CD14-positive monocyte (primary cell): Measurements from ENCODE around the gene CCDC93. TPM values are rescaled to one million over a fixed set of nuclear protein-coding genes. Genes with fewer than 3 reads are reported as not detected.

Experiments used
- DNase-seq, 3 donors: peaks; one replicate each; pipeline ENCODE4 v3.0.0-alpha.2; 2011 to 2022
- H2AFZ ChIP-seq: 2 replicates; pipeline ENCODE4 v1.6.0; 2012; ENCODE audit warnings: mild to moderate bottlenecking, low read depth, low read length, inconsistent platforms; ENCODE audit not compliant: insufficient read depth, poor library complexity, severe bottlenecking
- H3K27ac ChIP-seq, 2 donors: 1 replicate in 1 of 2; 2 replicates in 1 of 2; pipeline ENCODE4 v1.5.1; 2012 to 2013; ENCODE audit warnings: low read length in 2 of 2, control low read depth in 1 of 2, inconsistent platforms in 1 of 2, low read depth in 1 of 2, mild to moderate bottlenecking in 1 of 2
- H3K27me3 ChIP-seq, 2 donors: one replicate each; pipeline versions ENCODE4 v1.6.0 to v1.6.1; 2011 to 2013; ENCODE audit warnings: low read length in 2 of 2; ENCODE audit not compliant: control insufficient read depth in 2 of 2, insufficient read depth in 2 of 2
- H3K36me3 ChIP-seq, 2 donors: replicated peaks in 1 of 2; 1 replicate in 1 of 2; 2 replicates in 1 of 2; pipeline versions ENCODE4 v1.5.1 to v1.6.1; 2012 to 2013; ENCODE audit warnings: low read length in 2 of 2, control low read depth in 1 of 2, inconsistent platforms in 1 of 2, mild to moderate bottlenecking in 1 of 2; ENCODE audit not compliant: insufficient read depth in 2 of 2, control insufficient read depth in 1 of 2
- H3K4me1 ChIP-seq, 2 donors: 1 replicate in 1 of 2; 2 replicates in 1 of 2; pipeline versions ENCODE4 v1.5.1 to v1.6.1; 2012 to 2013; ENCODE audit warnings: low read length in 2 of 2, control low read depth in 1 of 2, inconsistent platforms in 1 of 2, mild to moderate bottlenecking in 1 of 2, moderate library complexity in 1 of 2; ENCODE audit not compliant: insufficient read depth in 2 of 2, control insufficient read depth in 1 of 2
- H3K4me2 ChIP-seq: replicated peaks from 2 replicates; pipeline ENCODE3; 2012; ENCODE audit warnings: low read length, moderate library complexity, mild to moderate bottlenecking; ENCODE audit not compliant: poor library complexity, severe bottlenecking; ENCODE audit errors: extremely low read depth
- H3K4me3 ChIP-seq, 3 experiments: fragments of 200-600 bp in 1 of 3; sonication (generic) in 1 of 3; replicated peaks in 1 of 3; 1 replicate in 2 of 3; 2 replicates in 1 of 3; pipeline ENCODE4 v1.5.1; 2011 to 2013; ENCODE audit warnings: low read length in 3 of 3, mild to moderate bottlenecking in 3 of 3, control low read depth in 2 of 3, low read depth in 2 of 3, inconsistent platforms in 1 of 3, moderate library complexity in 1 of 3
- H3K79me2 ChIP-seq: 2 replicates; pipeline ENCODE4 v1.6.0; 2012; ENCODE audit warnings: mild to moderate bottlenecking, control low read depth, inconsistent platforms, low read length, moderate library complexity; ENCODE audit not compliant: insufficient read depth
- H3K9ac ChIP-seq: 2 replicates; pipeline ENCODE4 v1.6.0; 2017; ENCODE audit warnings: low read length, mild to moderate bottlenecking; ENCODE audit not compliant: insufficient read depth, poor library complexity, severe bottlenecking
- H3K9me3 ChIP-seq, 2 donors: replicated peaks in 1 of 2; 1 replicate in 1 of 2; 2 replicates in 1 of 2; pipeline versions ENCODE4 v1.5.1 to v1.6.1; 2012 to 2013; ENCODE audit warnings: low read length in 2 of 2, control low read depth in 1 of 2; ENCODE audit not compliant: control insufficient read depth in 1 of 2, insufficient read depth in 1 of 2
- H4K20me1 ChIP-seq: 2 replicates; pipeline ENCODE4 v1.6.0; 2012; ENCODE audit warnings: mild to moderate bottlenecking, low read length, control low read depth, moderate library complexity; ENCODE audit not compliant: insufficient read depth
- H3K27ac Mint-ChIP-seq, 7 donors: one replicate each; pipeline ENCODE4 v1.8.0; 2020; ENCODE audit warnings: mild to moderate bottlenecking in 7 of 7, mixed read lengths in 7 of 7, moderate library complexity in 6 of 7, inconsistent platforms in 2 of 7
- H3K27me3 Mint-ChIP-seq, 3 donors: one replicate each; pipeline ENCODE4 v1.8.0; 2021 to 2022; ENCODE audit warnings: low read depth in 3 of 3, mild to moderate bottlenecking in 3 of 3, mixed read lengths in 3 of 3, moderate library complexity in 3 of 3, inconsistent platforms in 1 of 3
- H3K36me3 Mint-ChIP-seq, 2 donors: one replicate each; pipeline ENCODE4 v1.8.0; 2020; ENCODE audit warnings: mixed read lengths in 2 of 2, inconsistent platforms in 1 of 2, mild to moderate bottlenecking in 1 of 2
- H3K4me1 Mint-ChIP-seq: one replicate; pipeline ENCODE4 v1.8.0; 2020; ENCODE audit warnings: mild to moderate bottlenecking, mixed read lengths
- H3K4me3 Mint-ChIP-seq, 2 donors: one replicate each; pipeline ENCODE4 v1.8.0; 2020; ENCODE audit warnings: mild to moderate bottlenecking in 2 of 2, mixed read lengths in 2 of 2, moderate library complexity in 1 of 2
- H3K9me3 Mint-ChIP-seq, 7 donors: one replicate each; pipeline ENCODE4 v1.8.0; 2020 to 2022; ENCODE audit warnings: mixed read lengths in 7 of 7, mild to moderate bottlenecking in 6 of 7, moderate library complexity in 6 of 7, inconsistent platforms in 2 of 7
- WGBS: methylation state at CpG from one replicate; pipeline ENCODE4 v1.1.5; 2013; ENCODE audit warnings: missing lambda C conversion rate; ENCODE audit not compliant: insufficient coverage; 5-methylcytosine and 5-hydroxymethylcytosine counted together
- intact Hi-C, 2 donors: fragments of 100-400 bp; cut with micrococcal nuclease; formaldehyde crosslinking; loops; one replicate each; pipeline versions ENCODE4 v1.15.0 to v1.15.1; 2023
- polyA plus RNA-seq, 3 donors: library from polyadenylated mRNA; depleted of rRNA in 1 of 3; unstranded in 2 of 3; stranded (reverse) in 1 of 3; fragments of 300-500 nt in 2 of 3; fragments of >200 nt in 1 of 3; fragmentation: Illumina TruSeq in 2 of 3; gene quantifications; 1 replicate in 2 of 3; 2 replicates in 1 of 3; pipeline ENCODE4 v1.2.3, GENCODE V29; 2012 to 2021
- TF ChIP-seq, protein P1 (sequence below): fragments of 200-600 bp; IDR thresholded peaks from one replicate; pipeline ENCODE4 v1.8.0; 2022; ENCODE audit warnings: antibody characterized with exemption, mild to moderate bottlenecking

The CCDC93 gene
- polyA plus RNA-seq, 3 donors = 2.5 to 20.7 (median 5.8) TPM

DNA sequence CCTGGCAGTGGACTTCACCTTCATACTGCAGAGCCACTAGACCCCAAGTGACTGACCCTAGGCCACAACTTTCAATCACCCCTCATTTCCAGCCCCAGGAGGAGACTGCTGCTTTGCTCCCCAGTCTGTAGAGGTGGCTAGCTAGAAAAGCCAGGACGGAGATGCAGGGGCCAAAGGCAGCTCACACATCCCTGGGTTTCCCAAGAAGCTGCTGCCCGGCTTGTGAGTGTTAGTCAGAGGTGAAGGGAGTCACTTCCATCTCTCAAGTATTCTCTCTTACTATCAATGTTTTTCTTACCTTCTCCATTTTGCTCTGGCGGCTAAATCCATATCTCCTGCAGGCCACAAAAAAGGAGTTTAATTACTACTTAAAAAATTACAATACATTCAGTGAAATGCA lies 36.2 kb downstream of the CCDC93 start:
- Histone ChIP-seq H3K9me3 (no peaks in the 10 kb centered on the region), H3K36me3 (peaks cover 47 to 73% of the 10 kb centered on the region in 2 donors), H3K79me2 (peaks cover 18% of the 10 kb centered on the region), H3K9ac (no peak overlapping the region), H3K4me1 (peaks cover 33 to 34% of the 10 kb centered on the region in 2 donors), H3K27ac (peak overlapping the region in 1 of 2 donors; percentile 7), H3K27me3 (no peaks in the 10 kb centered on the region), H3K4me2 (no peak overlapping the region), H3K4me3 (no peak overlapping the region), H4K20me1 (peaks cover 27% of the 10 kb centered on the region), H2AFZ (no peak overlapping the region)
- TF ChIP-seq, protein P1, sequence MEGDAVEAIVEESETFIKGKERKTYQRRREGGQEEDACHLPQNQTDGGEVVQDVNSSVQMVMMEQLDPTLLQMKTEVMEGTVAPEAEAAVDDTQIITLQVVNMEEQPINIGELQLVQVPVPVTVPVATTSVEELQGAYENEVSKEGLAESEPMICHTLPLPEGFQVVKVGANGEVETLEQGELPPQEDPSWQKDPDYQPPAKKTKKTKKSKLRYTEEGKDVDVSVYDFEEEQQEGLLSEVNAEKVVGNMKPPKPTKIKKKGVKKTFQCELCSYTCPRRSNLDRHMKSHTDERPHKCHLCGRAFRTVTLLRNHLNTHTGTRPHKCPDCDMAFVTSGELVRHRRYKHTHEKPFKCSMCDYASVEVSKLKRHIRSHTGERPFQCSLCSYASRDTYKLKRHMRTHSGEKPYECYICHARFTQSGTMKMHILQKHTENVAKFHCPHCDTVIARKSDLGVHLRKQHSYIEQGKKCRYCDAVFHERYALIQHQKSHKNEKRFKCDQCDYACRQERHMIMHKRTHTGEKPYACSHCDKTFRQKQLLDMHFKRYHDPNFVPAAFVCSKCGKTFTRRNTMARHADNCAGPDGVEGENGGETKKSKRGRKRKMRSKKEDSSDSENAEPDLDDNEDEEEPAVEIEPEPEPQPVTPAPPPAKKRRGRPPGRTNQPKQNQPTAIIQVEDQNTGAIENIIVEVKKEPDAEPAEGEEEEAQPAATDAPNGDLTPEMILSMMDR = no peak
- DNase-seq = peak in 1 of 3 donors; percentile 11
- Mint-ChIP-seq H3K27me3 (peaks cover 0 to 4% (median 0%) of the 10 kb centered on the region in 3 donors), H3K36me3 (peaks cover 67 to 70% of the 10 kb centered on the region in 2 donors), H3K27ac (peak overlapping the region in 5 of 7 donors; percentile 8 to 97 (median 73)), H3K4me1 (peaks cover 33% of the 10 kb centered on the region), H3K9me3 (no peaks in the 10 kb centered on the region), H3K4me3 (no peak overlapping the region)
- intact Hi-C loops = loop anchor here in 1 of 2 donors (2.0 kb wide), 1 partner anchor 37 kb away; the partner anchor contains the start of gene CCDC93
- WGBS = no CpG with 5 or more reads among the region's 3 CpGs

DNA sequence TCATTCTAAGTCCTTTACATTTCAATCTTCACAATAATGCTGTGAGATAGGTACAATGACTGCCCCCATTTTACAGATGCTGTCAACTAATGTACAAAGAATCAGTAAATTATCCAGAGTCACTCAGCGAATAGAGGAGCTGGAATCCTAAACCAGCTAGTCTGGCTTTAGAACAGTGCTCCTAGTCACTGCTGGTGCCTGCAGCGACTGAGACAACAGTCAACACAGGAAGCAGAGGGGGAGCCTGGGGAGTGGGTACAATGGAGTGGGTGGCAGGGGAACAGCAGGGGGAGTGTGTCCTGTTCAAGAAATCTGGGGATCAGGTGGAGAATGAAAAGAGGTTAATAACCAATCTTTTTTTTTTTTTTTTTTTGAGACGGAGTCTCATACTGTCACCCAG lies 37.3 kb downstream of the CCDC93 start:
- Mint-ChIP-seq H3K9me3 (no peaks in the 10 kb centered on the region), H3K27ac (peak overlapping the region in 3 of 7 donors; percentile 26 to 40 (median 39))
- 100% methylated on average over 2 of the region's 3 CpGs for WGBS

More for the DNA sequence above, 37.3 kb downstream of the CCDC93 start:
- Histone ChIP-seq H3K79me2 (peaks cover 18% of the 10 kb centered on the region), H2AFZ (no peak overlapping the region), H3K9me3 (no peaks in the 10 kb centered on the region), H3K27ac (no peak overlapping the region), H4K20me1 (peaks cover 23% of the 10 kb centered on the region), H3K4me3 (no peak overlapping the region), H3K9ac (no peak overlapping the region), H3K36me3 (peaks cover 55 to 79% of the 10 kb centered on the region in 2 donors), H3K4me1 (peaks cover 28 to 29% of the 10 kb centered on the region in 2 donors), H3K4me2 (no peak overlapping the region), H3K27me3 (no peaks in the 10 kb centered on the region)
- no peak for DNase-seq
- peaks cover 71 to 75% of the 10 kb centered on the region in 2 donors for H3K36me3 Mint-ChIP-seq
- H3K27me3 Mint-ChIP-seq = peaks cover 0 to 4% (median 0%) of the 10 kb centered on the region in 3 donors
- TF ChIP-seq, protein P1 = no peak
- intact Hi-C loops = no loop called here
- H3K4me3 Mint-ChIP-seq = no peak overlapping the region
- peaks cover 27% of the 10 kb centered on the region for H3K4me1 Mint-ChIP-seq
